Uterus (tissue), 4 donors: ENCODE data around the gene KRTAP11-1. TPM values are rescaled to one million over a fixed set of nuclear protein-coding genes. Genes with fewer than 3 reads are reported as not detected.

Experiments
- DNase-seq, 2 donors: peaks; one replicate each; pipeline ENCODE4 v3.0.0-alpha.2; 2019 to 2020
- H3K27ac ChIP-seq, 2 donors: fragments of 200-600 bp; sonication (generic); 1 replicate in 1 of 2; 2 replicates in 1 of 2; pipeline ENCODE4 v1.5.1; 2016 to 2018
- H3K27me3 ChIP-seq, 2 donors: fragments of 200-600 bp; sonication (generic); one replicate each; pipeline ENCODE4 v1.5.1; 2018 to 2019; ENCODE audit warnings: control low read depth in 1 of 2
- H3K36me3 ChIP-seq, 2 donors: fragments of 200-600 bp; sonication (generic); one replicate each; pipeline ENCODE4 v1.5.1; 2019; ENCODE audit warnings: control low read depth in 1 of 2
- H3K4me1 ChIP-seq, 2 donors: fragments of 200-600 bp; sonication (generic); one replicate each; pipeline ENCODE4 v1.5.1; 2018 to 2019; ENCODE audit warnings: control low read depth in 1 of 2
- H3K4me3 ChIP-seq, 2 donors: fragments of 200-600 bp; sonication (generic); 1 replicate in 1 of 2; 2 replicates in 1 of 2; pipeline ENCODE4 v1.5.1; 2018 to 2019; ENCODE audit warnings: mild to moderate bottlenecking in 1 of 2
- H3K9me3 ChIP-seq, 2 donors: fragments of 200-600 bp; sonication (generic); one replicate each; pipeline ENCODE4 v1.5.1; 2019; ENCODE audit warnings: control low read depth in 1 of 2
- POLR2A ChIP-seq, 2 donors: fragments of 450-650 bp; IDR thresholded peaks; one replicate each; pipeline ENCODE4 v1.6.1; 2016; ENCODE audit warnings: antibody characterized with exemption in 2 of 2, mild to moderate bottlenecking in 1 of 2, moderate library complexity in 1 of 2
- intact Hi-C: fragments of 100-400 bp; cut with DNase I; formaldehyde crosslinking; loops from one replicate; pipeline ENCODE4 v1.15.1; 2023; ENCODE audit warnings: low total_unique reads
- total RNA-seq, 4 donors: library from RNA; depleted of rRNA in 3 of 4; stranded (reverse); fragments of >200 nt in 3 of 4; gene quantifications; one replicate each; pipeline versions ENCODE4 v1.1.0 to v1.2.4, GENCODE V29; 2014 to 2023
- TF ChIP-seq, protein P1 (sequence below), 4 experiments: fragments of 200-600 bp in 2 of 4; fragments of 450-650 bp in 2 of 4; sonication (generic) in 2 of 4; IDR thresholded peaks; one replicate each; pipeline ENCODE4 v1.5.1; 2016 to 2019; ENCODE audit warnings: antibody characterized with exemption in 4 of 4, mild to moderate bottlenecking in 2 of 4, moderate library complexity in 1 of 4
- donor health status: DM: yes; HTN: yes; CAD: no.

The KRTAP11-1 gene
- total RNA-seq, 4 donors from 2014 or later, result not detected

GRCh38 chr21:30839304-30839703, 42.1 kb downstream of the KRTAP11-1 start:
- no peak overlapping the region for H3K27ac ChIP-seq
- H3K4me1 ChIP-seq, result no peaks in the 10 kb centered on the region
- intact Hi-C loops, result no loop called here
- H3K4me3 ChIP-seq, result no peak overlapping the region
- H3K9me3 ChIP-seq, result no peaks in the 10 kb centered on the region
- H3K27me3 ChIP-seq, result no peaks in the 10 kb centered on the region
- TF ChIP-seq POLR2A (IDR thresholded peaks at IDR 0.05), result no peak
- TF ChIP-seq, protein P1, sequence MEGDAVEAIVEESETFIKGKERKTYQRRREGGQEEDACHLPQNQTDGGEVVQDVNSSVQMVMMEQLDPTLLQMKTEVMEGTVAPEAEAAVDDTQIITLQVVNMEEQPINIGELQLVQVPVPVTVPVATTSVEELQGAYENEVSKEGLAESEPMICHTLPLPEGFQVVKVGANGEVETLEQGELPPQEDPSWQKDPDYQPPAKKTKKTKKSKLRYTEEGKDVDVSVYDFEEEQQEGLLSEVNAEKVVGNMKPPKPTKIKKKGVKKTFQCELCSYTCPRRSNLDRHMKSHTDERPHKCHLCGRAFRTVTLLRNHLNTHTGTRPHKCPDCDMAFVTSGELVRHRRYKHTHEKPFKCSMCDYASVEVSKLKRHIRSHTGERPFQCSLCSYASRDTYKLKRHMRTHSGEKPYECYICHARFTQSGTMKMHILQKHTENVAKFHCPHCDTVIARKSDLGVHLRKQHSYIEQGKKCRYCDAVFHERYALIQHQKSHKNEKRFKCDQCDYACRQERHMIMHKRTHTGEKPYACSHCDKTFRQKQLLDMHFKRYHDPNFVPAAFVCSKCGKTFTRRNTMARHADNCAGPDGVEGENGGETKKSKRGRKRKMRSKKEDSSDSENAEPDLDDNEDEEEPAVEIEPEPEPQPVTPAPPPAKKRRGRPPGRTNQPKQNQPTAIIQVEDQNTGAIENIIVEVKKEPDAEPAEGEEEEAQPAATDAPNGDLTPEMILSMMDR (IDR thresholded peaks at IDR 0.05), result no peak
- no peak for DNase-seq
- no peaks in the 10 kb centered on the region for H3K36me3 ChIP-seq

- intact Hi-C loops, result no loop called here
- no peak for DNase-seq
- H3K9me3 ChIP-seq, result no peaks in the 10 kb centered on the region
These were observed 42.8 kb downstream of the KRTAP11-1 start for GRCh38 chr21:30838536-30838935.

GRCh38 chr21:30831194-30831765, 50.1 kb downstream of the KRTAP11-1 start:
- DNase-seq, result no peak
- H3K4me1 ChIP-seq, result no peaks in the 10 kb centered on the region
- intact Hi-C loops, result no loop called here
- no peaks in the 10 kb centered on the region for H3K36me3 ChIP-seq
- H3K4me3 ChIP-seq, result no peak overlapping the region
- no peak for TF ChIP-seq POLR2A (IDR thresholded peaks at IDR 0.05)
- TF ChIP-seq, protein P1 (IDR thresholded peaks at IDR 0.05), result no peak
- H3K27me3 ChIP-seq, result no peaks in the 10 kb centered on the region
- H3K9me3 ChIP-seq, result no peaks in the 10 kb centered on the region
- no peak overlapping the region for H3K27ac ChIP-seq

More at GRCh38 chr21:30838536-30838935, 42.8 kb downstream of the KRTAP11-1 start:
- Histone ChIP-seq H3K36me3 (no peaks in the 10 kb centered on the region), H3K4me3 (no peak overlapping the region), H3K4me1 (no peaks in the 10 kb centered on the region), H3K27me3 (no peaks in the 10 kb centered on the region), H3K27ac (no peak overlapping the region)
- TF ChIP-seq, protein P1 (IDR thresholded peaks at IDR 0.05), result no peak
- no peak for TF ChIP-seq POLR2A (IDR thresholded peaks at IDR 0.05)

Other genes with a start within 250 kb of the KRTAP11-1 start
- gene KRTAP20-2, start 246.4 kb downstream of the KRTAP11-1 start, total RNA-seq, result not detected
- not detected for gene KRTAP20-3, start 238.7 kb downstream of the KRTAP11-1 start, total RNA-seq
- gene KRTAP21-3, start 162.8 kb downstream of the KRTAP11-1 start, total RNA-seq, result not detected
- not detected for gene KRTAP21-2, start 134.3 kb downstream of the KRTAP11-1 start, total RNA-seq
- gene KRTAP21-1, start 126.2 kb downstream of the KRTAP11-1 start, total RNA-seq, result not detected
- not detected for gene KRTAP8-1, start 68.3 kb downstream of the KRTAP11-1 start, total RNA-seq
- gene KRTAP7-1, start 51.8 kb downstream of the KRTAP11-1 start, total RNA-seq, result not detected
- not detected for gene KRTAP19-8, start 156.9 kb upstream of the KRTAP11-1 start, total RNA-seq